HCT116 (cell line): ENCODE results near the gene GLRA3. TPM values are rescaled to one million over a fixed set of nuclear protein-coding genes. Genes with fewer than 3 reads are reported as not detected.

Experiments
- ATAC-seq: fragments of 200-7000 bp; cut with Tn5 transposase; 2 replicates; pipeline ENCODE4 v1.9.1; 2020; ENCODE audit warnings: mild to moderate bottlenecking, moderate library complexity
- BruUV-seq: library from RNA; stranded (reverse); fragments of 400-500 nt; replicated peaks from 2 replicates; lab custom pipeline; 2021; lab: Mats Ljungman, UMichigan
- CTCF ChIA-PET: fragments of 300-600 bp; sonication (Branson Sonifier 250); formaldehyde crosslinking; loops from one replicate; lab custom pipeline; 2021; ENCODE audit warnings: antibody characterized with exemption; lab: Charles Lee
- POLR2A ChIA-PET: fragments of 300-600, 350-600 bp; sonication (Branson Sonifier 250); formaldehyde crosslinking; loops from one replicate; lab custom pipeline; 2021; ENCODE audit warnings: antibody characterized with exemption; lab: Charles Lee
- RAD21 ChIA-PET, 2 experiments: fragments of 300-600 bp; sonication (Branson Sonifier 250); formaldehyde crosslinking; loops; one replicate each; lab custom pipeline; 2023; ENCODE audit warnings: low total read pairs in 2 of 2; ENCODE audit not compliant: uncharacterized antibody in 2 of 2, unreplicated experiment in 2 of 2, low non-redundant PET in 1 of 2; lab: Charles Lee
- DNase-seq: peaks from one replicate; pipeline ENCODE4 v3.0.0-alpha.2; 2010; ENCODE audit warnings: low read depth, low spot score
- H2AFZ ChIP-seq: fragments of 200-600 bp; shearing (Covaris generic), sonication (generic); 2 replicates; pipeline ENCODE4 v1.6.1; 2017; ENCODE audit warnings: low read depth, mixed run types, mixed read lengths, antibody characterized with exemption, low read length; ENCODE audit not compliant: poor library complexity, severe bottlenecking
- H3K27ac ChIP-seq: 2 replicates; pipeline ENCODE4 v1.5.1; 2012; ENCODE audit warnings: low read depth, low read length
- H3K27me3 ChIP-seq: fragments of 200-600 bp; sonication (generic); 2 replicates; pipeline ENCODE4 v1.6.1; 2016; ENCODE audit warnings: mixed run types, low read length, mixed read lengths; ENCODE audit not compliant: insufficient read depth
- H3K36me3 ChIP-seq, 2 experiments: fragments of 200-500 bp in 1 of 2; fragments of 200-600 bp in 1 of 2; sonication (Bioruptor generic) in 1 of 2; sonication (generic) in 1 of 2; 2 replicates each; pipeline versions ENCODE4 v1.5.1 to v1.6.1; 2014 to 2016; ENCODE audit warnings: low read length in 2 of 2, inconsistent platforms in 1 of 2, mixed read lengths in 1 of 2, mixed run types in 1 of 2; ENCODE audit not compliant: insufficient read depth in 2 of 2, control insufficient read depth in 1 of 2
- H3K4me1 ChIP-seq, 2 experiments: fragments of 200-600 bp in 1 of 2; sonication (generic) in 1 of 2; 2 replicates each; pipeline versions ENCODE4 v1.5.1 to v1.6.1; 2012 to 2017; ENCODE audit warnings: low read length in 2 of 2, inconsistent platforms in 1 of 2, mild to moderate bottlenecking in 1 of 2, mixed read lengths in 1 of 2, mixed run types in 1 of 2, moderate library complexity in 1 of 2; ENCODE audit not compliant: insufficient read depth in 2 of 2, control insufficient read depth in 1 of 2
- H3K4me2 ChIP-seq: fragments of 200-600 bp; sonication (generic); 2 replicates; pipeline ENCODE4 v1.6.1; 2017; ENCODE audit warnings: mixed run types, low read length, mixed read lengths
- H3K4me3 ChIP-seq, 2 experiments: fragments of 200-600 bp in 1 of 2; sonication (generic) in 1 of 2; replicated peaks in 1 of 2; 2 replicates each; pipeline ENCODE4 v1.5.1; 2011 to 2016; ENCODE audit warnings: low read length in 2 of 2, control low read depth in 1 of 2, low read depth in 1 of 2, mild to moderate bottlenecking in 1 of 2, mixed read lengths in 1 of 2, mixed run types in 1 of 2
- H3K79me2 ChIP-seq: fragments of 200-600 bp; sonication (generic); 2 replicates; pipeline ENCODE4 v1.6.1; 2017; ENCODE audit warnings: mild to moderate bottlenecking, mixed run types, low read length, moderate library complexity, mixed read lengths; ENCODE audit not compliant: insufficient read depth
- H3K9ac ChIP-seq: fragments of 200-600 bp; sonication (generic); 2 replicates; pipeline ENCODE4 v1.6.1; 2016; ENCODE audit warnings: low read length, mixed read lengths
- H3K9me2 ChIP-seq: fragments of 200-600 bp; sonication (generic), shearing (Covaris generic); 2 replicates; pipeline ENCODE4 v1.6.1; 2017; ENCODE audit warnings: mixed run types, mild to moderate bottlenecking, moderate library complexity; ENCODE audit not compliant: insufficient read depth
- H3K9me3 ChIP-seq, 2 experiments: fragments of 200-500 bp in 1 of 2; fragments of 200-600 bp in 1 of 2; sonication (Bioruptor generic) in 1 of 2; sonication (generic) in 1 of 2; 2 replicates each; pipeline ENCODE4 v1.6.1; 2014 to 2017; ENCODE audit warnings: low read length in 2 of 2, mixed read lengths in 2 of 2, inconsistent platforms in 1 of 2, low read depth in 1 of 2, mild to moderate bottlenecking in 1 of 2, mixed run types in 1 of 2, moderate library complexity in 1 of 2; ENCODE audit not compliant: control insufficient read depth in 1 of 2, insufficient read depth in 1 of 2
- H4K20me1 ChIP-seq: fragments of 200-600 bp; sonication (generic), shearing (Covaris generic); 2 replicates; pipeline ENCODE4 v1.6.1; 2017; ENCODE audit warnings: mixed run types, mild to moderate bottlenecking, moderate library complexity; ENCODE audit not compliant: insufficient read depth
- CEBPB ChIP-seq: IDR thresholded peaks from 2 replicates; pipeline ENCODE4 v1.6.1; 2012; ENCODE audit warnings: low read depth
- POLR2A ChIP-seq: IDR thresholded peaks from 2 replicates; pipeline ENCODE4 v1.7.0; 2011; ENCODE audit warnings: borderline replicate concordance; ENCODE audit not compliant: insufficient read depth, insufficient read length; ENCODE audit errors: extremely low read depth
- REST ChIP-seq: IDR thresholded peaks from 2 replicates; pipeline ENCODE4 v1.6.1; 2012; ENCODE audit warnings: low read depth
- SRF ChIP-seq: IDR thresholded peaks from 2 replicates; pipeline ENCODE4 v1.6.1; 2012; ENCODE audit warnings: low read depth
- ZFX ChIP-seq: fragments of 450-650 bp; IDR thresholded peaks from 2 replicates; pipeline ENCODE4 v1.6.1; 2017
- intact Hi-C: fragments of 100-400 bp; cut with micrococcal nuclease; formaldehyde crosslinking; loops from 2 replicates; pipeline ENCODE4 v1.10.0; 2022
- total RNA-seq: library from RNA; stranded (reverse); gene quantifications from one replicate; pipeline ENCODE4 v1.2.1, GENCODE V29; 2021; ENCODE audit not compliant: unreplicated experiment

The GLRA3 gene
- total RNA-seq, 1 experiment from 2014 or later: not detected

DNA sequence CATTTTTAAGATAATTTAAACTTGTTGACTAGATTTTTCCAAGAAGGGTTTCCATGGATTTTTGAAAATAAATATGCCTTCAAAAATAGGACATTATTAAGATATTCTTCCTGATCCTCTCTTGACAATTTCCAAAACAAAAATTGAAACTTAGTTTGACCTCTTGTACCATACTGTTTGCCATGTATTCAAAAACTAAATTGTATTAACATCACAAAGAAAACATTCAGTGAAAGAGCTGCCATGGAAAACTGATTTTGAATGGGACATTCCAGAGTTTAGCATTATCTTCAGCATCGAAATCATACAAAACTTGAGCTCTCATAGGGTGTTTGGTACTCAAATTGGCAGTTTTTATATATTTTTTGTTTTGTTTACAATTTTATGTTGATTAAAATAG is 238.7 kb downstream of the GLRA3 start:
- Histone ChIP-seq H3K9me3 (no peaks in the 10 kb centered on the region), H3K79me2 (no peaks in the 10 kb centered on the region), H3K27me3 (no peaks in the 10 kb centered on the region), H4K20me1 (no peaks in the 10 kb centered on the region), H3K4me2 (no peak overlapping the region), H3K27ac (no peak overlapping the region), H3K9ac (no peak overlapping the region), H2AFZ (no peak overlapping the region), H3K4me1 (peaks cover 0 to 5% of the 10 kb centered on the region in 2 experiments; a peak in 2 of 4 replicates), H3K4me3 (no peak overlapping the region), H3K36me3 (no peaks in the 10 kb centered on the region), H3K9me2 (no peaks in the 10 kb centered on the region)
- POLR2A ChIA-PET: no interaction called here
- RAD21 ChIA-PET: no interaction called here
- intact Hi-C loops: no loop called here
- CTCF ChIA-PET: no interaction called here
- no peak for ATAC-seq
- BruUV-seq: no TSS peak
- TF ChIP-seq SRF (no peak), CEBPB (no peak), POLR2A (no peak), REST (no peak), ZFX (no peak)
- DNase-seq: no peak

Other genes with a start within 250 kb of the GLRA3 start
- gene ADAM29, start 89.1 kb upstream of the GLRA3 start, total RNA-seq: not detected